ENCODE results near the gene ATG2B.
"Not testable (repeated sequence)": the region's sequence is repeated elsewhere in the genome, so short reads cannot be mapped to it uniquely, and the experiment has no call there.

Gene ATG2B

DNA sequence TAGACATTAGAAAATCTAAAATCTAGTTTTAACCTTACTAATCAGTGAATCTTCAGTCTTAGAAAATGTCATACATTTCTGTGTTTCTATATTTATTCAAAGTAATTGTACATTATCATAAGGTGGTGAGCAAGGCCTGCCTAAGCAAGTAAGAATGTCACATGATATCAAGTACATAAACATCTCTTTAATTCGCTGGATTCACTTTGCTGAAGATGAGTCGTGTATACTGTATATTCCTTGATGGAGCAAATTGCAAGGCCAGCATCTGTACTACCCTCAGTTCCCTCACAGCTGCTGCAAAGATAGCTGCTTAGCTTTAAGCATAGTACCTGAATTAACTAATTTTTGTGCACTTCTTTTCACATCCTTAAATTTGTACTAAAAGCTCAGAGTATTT is 20.3 kb upstream of the ATG2B start:
- no peak for DNase-seq

DNA sequence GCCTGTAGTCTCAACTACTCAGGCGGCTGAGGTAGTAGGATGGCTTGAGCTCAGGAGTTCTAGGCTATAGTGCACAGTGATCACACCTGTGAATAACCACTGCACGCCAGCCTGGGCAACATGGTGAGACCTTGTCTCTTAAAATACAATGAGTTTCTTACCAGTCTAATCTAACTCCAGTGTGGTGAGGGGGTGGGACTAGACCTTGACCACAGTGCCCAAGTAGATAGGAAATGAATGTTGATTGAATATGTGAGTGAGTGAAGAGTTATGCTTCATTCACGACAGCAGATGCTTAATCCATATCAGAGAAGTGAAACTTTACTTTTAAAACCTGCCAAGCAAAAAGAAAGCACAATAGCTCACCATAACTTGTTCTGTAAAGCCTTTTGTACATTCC is 17.6 kb upstream of the ATG2B start:
- DNase-seq: no peak

DNA sequence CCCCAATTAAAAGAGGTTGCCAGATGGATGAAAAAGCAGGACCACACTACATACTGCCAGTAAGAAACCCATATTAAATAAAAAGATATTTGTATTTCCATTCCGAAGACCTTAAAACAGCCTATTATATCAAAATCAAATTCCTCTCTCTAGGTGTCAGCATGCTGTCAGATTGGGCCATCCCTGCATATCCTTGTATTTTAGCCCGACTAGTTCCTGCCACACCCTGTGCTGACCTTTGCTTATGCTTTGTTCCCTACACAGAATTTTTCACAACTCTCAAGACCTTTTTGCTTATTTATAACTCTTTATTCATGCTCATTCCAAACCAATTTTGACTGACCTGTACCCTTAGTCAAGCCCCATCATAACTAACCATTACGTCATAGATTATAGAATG is 13.0 kb upstream of the ATG2B start:
- DNase-seq: no peak

DNA sequence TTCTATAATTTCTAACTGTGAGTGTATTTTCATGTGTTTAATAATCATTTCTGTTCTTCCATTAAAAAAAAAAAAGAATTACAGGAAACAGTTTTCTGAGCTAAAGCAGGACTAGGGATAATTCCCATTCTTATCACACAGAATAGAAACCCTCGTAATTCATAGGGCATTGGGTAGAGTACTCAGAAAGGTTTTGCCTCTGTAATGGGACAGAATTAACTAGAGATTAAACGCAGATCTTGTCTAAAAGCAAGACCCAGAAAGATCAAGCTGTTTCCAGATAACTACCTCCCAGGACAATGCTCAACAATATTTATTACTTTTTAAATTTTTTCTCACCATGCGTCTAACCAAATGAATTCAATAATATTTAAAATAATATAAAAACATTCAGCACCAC is 10.4 kb upstream of the ATG2B start:
- no peak for DNase-seq

DNA sequence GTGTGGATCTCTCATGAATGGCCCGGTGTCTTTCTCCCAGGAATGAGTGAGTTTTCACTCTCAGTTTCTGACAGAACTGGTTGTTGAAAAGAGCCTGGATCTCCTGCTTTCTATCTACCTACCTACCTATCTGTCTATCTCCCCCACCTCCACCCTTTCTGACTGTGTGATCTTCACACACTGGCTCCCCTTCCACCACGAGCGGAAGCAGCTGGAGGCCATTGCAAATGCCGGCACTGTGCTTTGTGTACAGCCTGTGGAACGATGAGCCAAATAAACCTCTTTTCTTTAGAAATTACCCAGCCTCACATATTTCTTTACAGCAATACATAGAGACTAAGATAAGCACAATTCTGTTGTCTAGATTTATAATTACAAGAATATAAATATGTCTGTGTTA is 7.4 kb upstream of the ATG2B start:
- DNase-seq: no peak

DNA sequence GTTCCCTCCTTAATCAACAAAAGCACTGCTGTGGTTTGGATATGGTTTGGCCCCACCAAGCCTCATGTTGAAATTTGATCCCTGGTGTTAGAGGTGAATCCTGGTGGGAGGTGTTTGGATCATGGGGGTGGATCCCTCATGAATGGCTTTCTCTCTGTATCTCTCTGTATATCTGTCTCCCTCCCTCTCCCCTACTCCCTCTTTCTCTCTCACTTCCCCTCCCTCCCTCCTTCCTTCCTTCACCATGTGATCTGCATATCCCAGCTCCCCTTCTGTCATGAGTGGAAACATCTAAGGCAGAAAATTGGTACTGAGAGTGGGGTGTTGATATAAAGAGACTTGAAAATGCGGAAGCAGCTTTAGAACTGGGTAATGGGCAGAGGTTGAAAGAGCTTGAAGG is 5.4 kb upstream of the ATG2B start:
- DNase-seq: no peak

DNA sequence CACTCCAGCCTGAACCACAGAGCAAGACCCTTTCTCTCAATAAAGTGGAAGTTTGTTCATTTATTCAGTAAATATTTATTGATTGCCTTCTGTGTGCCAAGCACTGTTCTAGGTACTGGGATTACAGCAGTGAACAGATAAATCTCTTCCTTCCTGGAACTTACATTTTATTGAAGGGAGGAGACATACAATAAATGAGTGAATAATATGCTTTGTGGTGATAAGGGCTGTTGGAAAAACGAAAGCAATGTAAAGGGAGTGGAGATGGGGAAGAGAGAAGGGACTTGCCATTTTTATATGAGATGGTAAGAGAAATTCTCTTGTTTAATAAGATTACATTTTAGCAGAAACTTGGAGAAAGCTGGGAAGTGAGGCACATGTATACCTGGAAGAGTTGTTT is 1.8 kb upstream of the ATG2B start:
- DNase-seq: no peak

DNA sequence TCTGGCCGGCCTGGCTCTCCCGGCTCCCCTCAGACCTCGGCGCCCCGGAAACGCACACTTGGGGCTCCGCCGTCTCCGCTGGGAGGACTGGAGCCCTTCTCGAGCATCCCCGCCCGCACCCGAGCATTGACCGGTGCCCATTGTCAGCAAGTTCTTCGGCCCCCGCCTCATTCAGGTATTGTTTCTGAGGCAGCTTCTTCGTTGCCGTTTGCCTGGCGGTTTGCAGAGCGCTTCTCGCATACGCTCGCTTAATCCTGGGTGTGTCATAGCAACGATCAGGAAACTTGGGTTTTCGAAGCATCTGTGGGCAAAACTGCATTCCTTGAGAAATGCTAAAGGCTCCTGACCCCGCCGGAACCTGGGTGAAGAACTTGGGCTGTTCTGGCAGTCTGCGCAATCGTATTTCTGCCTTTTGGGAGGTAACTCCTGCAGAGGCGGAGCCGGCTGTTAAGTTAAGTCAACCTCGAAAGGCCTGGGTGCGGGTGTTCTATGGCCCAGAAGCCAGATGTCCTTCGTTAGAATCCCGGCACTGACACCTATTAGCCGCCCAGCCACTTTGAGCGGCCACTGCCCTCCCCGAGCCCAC is 703 bp upstream of the ATG2B start:
- DNase-seq: peak in 24 of 58 donors; percentile 12 to 70 (median 40)

DNA sequence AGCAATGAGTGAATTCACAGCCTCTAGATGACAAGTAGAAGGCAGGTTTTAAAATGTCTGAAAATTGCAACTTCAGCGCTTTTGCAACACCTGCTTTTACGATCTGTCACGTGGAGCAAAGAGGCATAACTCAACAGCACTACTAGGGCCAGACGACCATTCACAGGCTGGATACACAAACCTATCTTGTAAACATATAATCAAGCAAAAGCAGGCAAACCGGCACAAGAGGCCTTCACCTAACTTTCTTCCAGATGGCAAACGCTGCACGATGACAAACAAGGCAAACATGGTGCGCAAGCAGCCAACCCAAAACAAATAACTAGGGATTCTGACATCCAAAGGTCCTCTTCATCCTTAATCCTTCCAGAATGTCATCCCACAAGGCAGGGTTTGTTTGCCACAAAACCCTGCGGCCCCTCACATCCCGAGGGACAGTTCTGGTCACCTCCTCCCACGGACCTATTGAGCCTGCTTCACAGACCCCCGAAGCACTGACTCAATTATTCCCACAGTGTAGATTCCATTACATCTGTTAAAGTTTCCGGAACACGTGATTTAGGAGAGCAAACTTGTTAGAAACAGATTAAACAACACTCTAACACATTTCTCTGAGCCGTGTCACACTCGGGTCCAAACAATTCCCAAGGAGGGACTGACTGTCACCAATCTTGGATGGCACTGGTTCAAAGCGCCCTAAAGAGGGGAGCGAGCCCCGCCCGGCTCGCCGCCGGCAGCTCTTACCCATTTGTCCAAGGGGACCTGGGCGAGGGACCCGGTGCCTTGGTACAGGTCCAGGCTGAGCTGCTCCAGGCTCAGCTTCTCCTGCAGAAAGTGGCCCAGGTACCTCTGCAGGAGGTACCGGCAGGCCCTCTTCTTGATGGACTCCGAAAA is 823 bp downstream of the ATG2B start:
- peak in 32 of 58 donors; percentile 1 to 63 (median 32) for DNase-seq

DNA sequence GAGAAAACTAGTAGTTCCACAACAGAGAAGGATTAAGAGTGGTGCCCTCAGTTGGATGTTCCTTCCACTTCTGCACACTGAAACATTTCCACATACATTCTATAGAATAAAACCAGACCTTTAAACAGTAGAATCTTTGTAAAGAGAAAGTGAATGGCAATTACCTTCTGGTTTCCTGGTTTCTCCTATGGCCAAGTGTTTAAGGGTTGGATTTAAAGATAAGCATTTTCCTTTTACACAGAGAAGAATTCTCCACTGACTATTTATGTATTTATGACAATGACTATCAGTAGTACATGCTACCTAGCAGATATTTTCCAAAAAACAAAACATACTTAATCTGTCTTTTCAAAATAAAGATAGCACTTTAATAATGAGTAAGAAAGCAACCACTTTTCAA is 3.2 kb downstream of the ATG2B start:
- no peak for DNase-seq

DNA sequence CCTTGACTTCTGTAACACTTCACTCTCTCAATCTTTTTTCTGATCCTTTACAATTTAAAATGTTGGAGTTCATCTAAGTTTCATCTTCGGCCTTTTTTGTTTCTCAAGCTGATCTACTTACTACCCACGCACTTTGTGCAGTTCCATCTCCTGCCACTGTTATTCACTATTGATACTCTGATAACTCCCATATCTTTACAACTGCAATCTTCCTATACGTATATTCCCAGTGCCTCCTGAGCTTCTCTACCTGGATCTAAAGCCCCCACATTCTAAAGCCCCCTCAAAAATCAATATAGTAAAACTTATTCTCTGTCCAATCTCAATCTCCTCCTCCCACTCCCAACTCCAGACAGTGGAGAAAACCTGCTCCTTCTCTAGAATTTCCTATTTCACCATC is 5.9 kb downstream of the ATG2B start:
- DNase-seq: no peak

DNA sequence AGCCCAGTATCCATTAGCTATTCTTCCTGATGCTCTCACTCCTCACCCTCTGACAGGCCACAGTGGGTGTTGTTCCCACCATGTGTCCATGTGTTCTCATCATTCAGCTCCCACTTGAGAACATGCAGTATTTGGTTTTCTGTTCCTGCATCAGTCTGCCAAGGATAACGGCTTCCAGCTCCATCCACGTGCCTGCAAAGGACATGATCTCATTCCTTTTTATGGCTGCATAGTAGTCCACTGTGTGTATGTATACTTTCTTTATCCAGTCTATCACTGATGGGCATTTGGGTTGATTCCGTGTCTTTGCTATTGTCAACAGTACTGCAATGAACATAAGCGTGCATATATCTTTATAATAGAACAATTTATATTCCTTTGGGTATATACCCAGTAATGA is 8.9 kb downstream of the ATG2B start:
- no peak for DNase-seq

DNA sequence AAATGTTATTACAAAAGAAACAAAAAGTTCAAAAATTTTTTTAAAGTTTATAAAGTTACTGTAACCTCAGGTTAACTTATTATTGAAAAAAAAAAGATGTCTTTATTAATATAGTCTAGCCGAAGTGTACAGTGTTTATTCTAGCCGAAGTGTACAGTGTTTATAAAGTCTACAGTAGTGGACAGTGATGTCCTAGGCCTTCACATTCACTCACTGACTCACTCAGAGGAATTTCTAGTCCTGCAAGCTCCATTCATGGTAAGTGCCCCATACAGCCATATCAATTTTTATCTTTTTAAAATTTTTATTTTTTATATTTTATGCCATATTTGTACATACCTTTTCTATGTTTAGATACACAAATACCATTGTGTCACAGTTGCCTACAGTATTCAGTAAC is 10.4 kb downstream of the ATG2B start:
- no peak for DNase-seq

DNA sequence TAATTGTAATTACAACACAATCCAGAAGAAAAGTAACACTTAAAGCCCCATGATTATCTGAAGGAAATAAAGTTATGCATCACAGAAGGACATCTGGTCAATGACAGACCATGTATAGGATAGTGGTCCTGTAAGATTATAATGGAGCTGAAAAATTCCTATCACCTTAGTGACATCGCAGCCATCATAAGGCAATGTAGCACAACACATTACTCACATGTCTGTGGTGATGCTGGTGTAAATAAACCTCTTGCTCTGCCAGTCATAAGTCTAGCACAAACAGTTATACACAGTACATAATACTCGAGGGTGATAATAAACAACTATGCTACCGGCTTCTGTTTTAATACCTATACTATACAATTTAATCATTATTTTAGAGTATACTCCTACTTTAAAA is 11.2 kb downstream of the ATG2B start:
- no peak for DNase-seq

DNA sequence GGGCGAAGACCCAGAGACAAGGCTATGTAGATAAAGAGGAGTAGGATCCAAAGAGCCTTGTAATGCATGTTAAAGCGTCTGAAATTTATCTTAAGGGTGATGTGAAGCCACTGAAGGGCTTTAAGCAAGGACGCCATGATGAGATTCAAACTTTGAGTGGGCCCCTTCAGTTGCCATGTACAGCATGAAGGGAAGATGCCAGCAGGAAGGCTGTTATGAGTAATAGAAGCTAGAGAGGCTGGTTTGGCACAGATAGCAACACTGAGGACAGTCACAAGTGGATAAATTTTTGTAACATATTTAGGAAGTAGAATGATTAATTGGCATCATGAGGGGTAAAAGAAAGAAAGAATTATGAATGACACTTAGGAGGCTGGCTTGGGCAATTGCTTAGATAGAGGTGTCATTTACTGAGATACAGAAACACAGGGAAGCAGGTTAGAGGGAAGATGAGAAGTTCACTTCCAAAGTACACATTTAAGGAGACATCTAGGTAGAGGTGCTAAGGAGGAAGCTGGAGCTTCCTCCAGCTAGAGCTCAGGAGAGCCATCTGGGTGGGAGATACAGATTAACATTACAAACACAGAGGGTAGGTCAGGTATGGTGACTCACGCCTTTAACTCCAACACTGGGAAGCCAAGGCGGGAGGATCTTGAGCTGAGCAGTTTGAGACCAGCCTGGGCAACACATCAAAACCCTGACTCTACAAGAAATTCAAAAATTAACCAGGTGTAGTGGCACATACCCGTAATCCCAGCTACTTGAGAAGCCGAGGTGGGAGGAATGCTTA is 13.7 kb downstream of the ATG2B start:
- no peak for DNase-seq

DNA sequence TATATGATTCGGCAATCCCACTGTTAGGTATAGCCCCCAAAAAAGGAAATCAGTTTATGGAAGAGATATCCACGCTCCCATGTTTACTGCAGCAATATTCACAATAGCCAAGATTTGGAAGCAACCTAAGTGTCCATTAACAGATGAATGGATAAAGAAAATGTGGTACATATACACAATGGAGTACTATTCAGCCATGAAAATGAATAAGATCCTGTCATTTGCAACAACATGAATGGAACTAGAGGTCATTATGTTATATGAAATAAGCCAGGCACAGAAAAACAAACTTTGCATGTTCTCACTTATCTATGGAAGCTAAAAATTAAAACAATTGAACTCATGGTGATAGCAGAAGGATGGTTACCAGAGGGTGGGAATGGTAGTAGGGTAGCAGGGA is 15.2 kb downstream of the ATG2B start:
- not testable (repeated sequence) for DNase-seq

DNA sequence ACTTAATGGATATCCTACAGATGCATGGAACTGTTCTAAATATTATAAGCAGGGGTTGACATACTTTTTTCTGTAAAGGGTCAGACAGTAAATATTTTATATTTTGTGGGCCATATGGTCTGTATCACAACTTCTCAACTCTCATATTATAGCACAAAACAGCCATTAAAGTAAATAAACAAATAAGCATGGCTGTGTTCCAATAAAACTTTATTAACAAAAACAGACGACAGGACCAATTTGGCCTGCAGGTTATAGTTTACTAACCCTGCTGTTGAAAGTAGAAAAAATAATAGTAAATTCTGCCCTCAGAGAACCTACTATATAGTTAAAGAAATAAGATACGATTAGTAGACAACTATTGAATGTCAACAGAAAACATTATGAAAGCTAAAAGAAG is 17.5 kb downstream of the ATG2B start:
- no peak for DNase-seq

DNA sequence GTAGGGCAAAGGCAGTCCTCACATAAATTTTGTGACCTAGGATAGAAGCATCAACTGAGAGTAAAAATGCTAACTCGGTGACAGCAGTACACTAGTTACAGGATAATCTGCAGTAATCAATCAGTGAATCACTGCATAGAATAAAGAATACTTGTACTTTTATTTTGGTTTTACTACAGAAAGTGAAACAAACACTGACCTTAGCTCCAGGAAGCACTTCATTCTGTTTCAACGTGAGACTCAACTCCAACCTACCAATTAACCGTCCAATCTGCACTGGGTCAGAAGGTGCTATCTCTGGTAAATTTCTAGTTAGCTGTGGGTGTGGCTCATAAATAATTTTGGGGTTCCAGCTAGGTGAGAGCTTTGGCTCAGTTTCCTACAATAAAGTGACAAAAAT is 21.8 kb downstream of the ATG2B start:
- no peak for DNase-seq

DNA sequence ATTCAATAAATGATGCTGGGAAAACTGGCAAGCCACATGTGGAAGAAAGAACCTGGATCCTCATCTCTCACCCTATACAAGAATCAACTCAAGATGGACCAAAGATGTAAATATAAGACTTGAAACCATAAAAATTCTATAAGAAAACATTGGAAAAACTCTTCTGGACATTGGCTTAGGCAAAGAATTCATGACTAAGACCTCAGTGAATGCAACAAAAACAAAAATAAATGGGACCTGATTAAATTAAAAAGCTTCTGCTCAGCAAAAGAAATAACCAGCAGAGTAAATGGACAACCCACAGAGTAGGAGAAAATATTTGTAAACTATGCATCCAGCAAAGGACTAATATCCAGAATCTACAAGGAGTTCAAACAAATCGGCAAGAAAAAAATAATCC is 24.6 kb downstream of the ATG2B start:
- no peak for DNase-seq

DNA sequence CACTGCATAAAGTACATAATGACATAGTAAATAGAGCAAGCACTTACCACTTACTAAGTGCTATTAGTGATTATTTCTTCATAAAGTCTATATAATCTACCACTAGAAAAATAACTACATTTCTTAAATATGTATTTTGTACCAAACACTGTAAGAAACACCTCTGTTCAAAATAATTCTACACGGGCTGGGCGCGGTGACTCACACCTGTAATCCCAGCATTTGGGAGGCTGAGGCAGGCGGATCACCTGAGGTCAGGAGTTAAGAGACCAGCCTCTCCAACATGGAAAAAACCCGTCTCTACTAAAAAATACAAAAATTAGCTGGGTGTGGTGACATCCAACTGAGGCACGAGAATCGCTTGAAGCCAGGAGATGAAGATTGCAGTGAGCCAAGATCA is 38.9 kb downstream of the ATG2B start:
- no peak for DNase-seq

DNA sequence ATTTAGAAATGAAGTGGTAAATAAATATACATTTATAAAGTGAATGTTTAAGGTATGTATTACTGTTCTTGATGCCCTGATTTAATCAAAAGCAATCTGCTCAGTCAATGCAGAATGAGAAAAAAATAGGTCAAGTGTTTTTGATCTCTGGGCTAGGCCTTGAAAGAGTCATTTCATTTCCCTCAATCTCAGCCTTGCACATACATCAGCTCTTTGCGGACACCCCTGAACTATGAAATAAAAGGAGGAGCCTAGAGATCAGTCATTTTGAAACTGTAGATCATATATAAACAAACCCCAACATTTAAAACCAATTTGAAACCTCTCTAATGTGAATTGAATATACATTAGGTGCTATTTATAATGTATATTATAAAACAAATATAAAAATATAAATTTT is 42.5 kb downstream of the ATG2B start:
- DNase-seq: no peak

DNA sequence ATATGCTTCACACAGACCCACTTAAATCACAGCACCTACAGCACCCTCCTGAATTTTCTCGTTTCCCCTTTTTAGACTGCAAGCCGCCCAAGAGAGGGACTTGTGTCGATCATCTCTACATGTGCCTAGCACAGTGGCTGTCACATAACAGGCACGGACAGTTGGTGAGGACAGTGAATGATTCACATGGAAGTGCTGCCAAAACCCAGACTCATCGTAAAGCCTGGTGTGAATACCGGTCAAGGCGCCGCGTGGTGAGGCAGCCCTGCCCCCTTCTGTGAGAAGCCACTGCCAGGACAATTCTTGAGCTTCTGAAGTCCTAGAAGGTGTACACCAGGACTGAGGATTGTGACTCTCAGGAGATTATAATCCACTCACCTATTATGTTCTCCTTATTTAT is 44.3 kb downstream of the ATG2B start:
- DNase-seq: peak in 1 of 58 donors; percentile 9

All from anterior cingulate cortex (tissue), 58 donors.